Activated naive CD8-positive, alpha-beta T cell (primary cell): ENCODE measurements around the gene ICE2.
A peak's percentile ranks its signal among the peaks of the same experiment; 100 is the strongest.

Experiments used
- H3K27ac Mint-ChIP-seq: one replicate; pipeline ENCODE4 v1.8.0; 2021; ENCODE audit warnings: mixed read lengths
- H3K27me3 Mint-ChIP-seq: one replicate; pipeline ENCODE4 v1.8.0; 2021; ENCODE audit warnings: mixed read lengths
- H3K36me3 Mint-ChIP-seq: one replicate; pipeline ENCODE4 v1.8.0; 2021; ENCODE audit warnings: mixed read lengths
- H3K4me1 Mint-ChIP-seq: one replicate; pipeline ENCODE4 v1.8.0; 2021; ENCODE audit warnings: low read depth, mixed read lengths
- H3K4me3 Mint-ChIP-seq: one replicate; pipeline ENCODE4 v1.8.0; 2021; ENCODE audit warnings: mild to moderate bottlenecking, mixed read lengths
- H3K9me3 Mint-ChIP-seq: one replicate; pipeline ENCODE4 v1.8.0; 2021; ENCODE audit warnings: low read depth, mixed read lengths

The ICE2 gene

DNA sequence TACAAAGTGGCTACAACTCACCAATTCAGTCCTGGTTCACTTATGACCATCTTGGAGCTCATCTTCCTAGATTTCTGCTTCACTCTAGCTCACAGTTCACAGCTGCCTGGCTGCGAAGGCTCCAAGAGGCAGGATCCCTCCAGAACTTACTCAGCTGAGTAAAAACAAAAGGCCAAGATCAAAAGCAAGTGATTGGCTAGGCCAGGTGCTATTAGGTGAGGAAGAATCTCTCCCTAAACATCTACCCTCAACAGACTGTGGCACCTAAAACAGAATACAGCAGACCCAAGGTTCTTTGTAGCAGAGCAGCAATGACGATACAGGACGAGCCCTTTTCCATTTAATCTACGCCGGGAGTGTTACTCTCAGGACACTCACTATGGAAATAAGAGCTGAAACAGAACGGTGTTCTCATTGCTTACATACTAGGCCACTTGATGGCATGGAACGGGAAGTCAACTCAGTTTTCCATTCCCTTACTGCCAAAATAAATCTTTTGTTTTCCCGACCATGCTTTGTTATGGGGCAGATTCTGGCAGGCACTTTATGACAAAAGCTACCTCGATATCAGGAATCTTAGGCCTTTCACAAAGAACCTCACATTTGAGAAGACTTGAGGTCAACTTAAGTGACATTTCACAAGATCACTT is 901 bp downstream of the ICE2 start:
- peak overlapping the region; percentile 95 for H3K4me3 Mint-ChIP-seq
- peaks cover 55% of the 10 kb centered on the region for H3K4me1 Mint-ChIP-seq
- H3K36me3 Mint-ChIP-seq, result peaks cover 14% of the 10 kb centered on the region
- no peaks in the 10 kb centered on the region for H3K9me3 Mint-ChIP-seq
- no peaks in the 10 kb centered on the region for H3K27me3 Mint-ChIP-seq
- H3K27ac Mint-ChIP-seq, result peak overlapping the region; percentile 97

DNA sequence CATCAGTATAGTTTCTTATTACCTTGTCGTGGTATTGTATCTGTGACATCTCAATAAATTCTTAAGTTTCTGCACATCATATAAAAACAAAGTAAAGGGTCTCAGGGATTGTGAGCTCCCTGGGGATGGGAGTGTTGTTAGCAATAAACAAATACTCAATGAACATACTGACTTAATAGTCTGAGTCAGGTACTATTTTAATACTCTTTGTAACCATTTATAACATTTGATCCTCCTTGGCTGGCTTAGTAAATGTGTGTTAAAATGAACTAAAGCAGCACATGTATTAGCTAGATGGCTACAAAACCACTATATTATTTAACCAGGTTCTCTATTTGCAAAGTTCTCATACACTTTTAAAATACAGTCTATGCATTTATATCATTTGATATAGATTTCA is 1.8 kb downstream of the ICE2 start:
- Mint-ChIP-seq H3K9me3 (no peaks in the 10 kb centered on the region), H3K27me3 (no peaks in the 10 kb centered on the region), H3K4me3 (peak overlapping the region; percentile 95), H3K36me3 (peaks cover 16% of the 10 kb centered on the region), H3K27ac (peak overlapping the region; percentile 22), H3K4me1 (peaks cover 58% of the 10 kb centered on the region)

DNA sequence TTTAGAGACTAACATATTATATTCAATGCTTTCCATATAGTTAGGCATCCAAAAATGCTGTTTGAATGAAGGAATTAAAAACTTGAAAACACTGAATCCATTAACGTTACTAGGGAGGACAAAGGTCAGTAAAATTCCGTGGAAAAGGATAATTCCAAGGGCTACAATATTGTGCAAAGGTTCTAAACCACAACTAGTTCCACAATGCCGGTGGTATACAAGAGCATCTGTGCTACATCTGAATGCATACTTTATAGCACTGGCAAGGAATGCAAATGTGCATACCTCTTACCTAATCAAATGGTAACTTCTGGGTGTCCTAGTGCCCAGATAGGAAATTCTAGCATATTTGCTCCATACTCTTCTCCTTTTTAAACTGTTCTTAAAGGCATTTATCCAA is 2.2 kb downstream of the ICE2 start:
- H3K27ac Mint-ChIP-seq, result no peak overlapping the region
- no peaks in the 10 kb centered on the region for H3K27me3 Mint-ChIP-seq
- peaks cover 59% of the 10 kb centered on the region for H3K4me1 Mint-ChIP-seq
- peak overlapping the region; percentile 95 for H3K4me3 Mint-ChIP-seq
- peaks cover 16% of the 10 kb centered on the region for H3K36me3 Mint-ChIP-seq
- H3K9me3 Mint-ChIP-seq, result no peaks in the 10 kb centered on the region

DNA sequence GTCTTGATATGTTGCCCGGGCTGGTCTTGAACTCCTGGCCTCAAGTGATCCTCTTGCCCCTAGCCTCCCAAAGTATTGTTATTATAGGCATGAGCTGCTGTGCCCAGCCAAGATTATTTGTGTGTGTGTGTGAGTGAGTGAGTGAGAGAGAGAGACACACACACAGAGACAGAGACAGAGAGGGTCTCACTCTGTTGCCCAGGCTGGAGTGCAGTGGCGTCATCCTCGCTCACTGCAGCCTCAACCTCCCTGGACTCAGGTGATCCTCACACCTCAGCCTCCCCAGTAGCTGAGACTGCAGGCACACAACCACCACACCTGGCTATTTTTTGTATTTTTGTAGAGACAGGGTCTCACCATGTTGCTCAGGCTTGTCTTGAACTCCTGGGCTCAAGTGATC is 5.8 kb downstream of the ICE2 start:
- H3K4me3 Mint-ChIP-seq, result no peak overlapping the region
- peaks cover 54% of the 10 kb centered on the region for H3K4me1 Mint-ChIP-seq
- H3K9me3 Mint-ChIP-seq, result no peaks in the 10 kb centered on the region
- H3K27ac Mint-ChIP-seq, result no peak overlapping the region
- peaks cover 21% of the 10 kb centered on the region for H3K36me3 Mint-ChIP-seq
- no peaks in the 10 kb centered on the region for H3K27me3 Mint-ChIP-seq

DNA sequence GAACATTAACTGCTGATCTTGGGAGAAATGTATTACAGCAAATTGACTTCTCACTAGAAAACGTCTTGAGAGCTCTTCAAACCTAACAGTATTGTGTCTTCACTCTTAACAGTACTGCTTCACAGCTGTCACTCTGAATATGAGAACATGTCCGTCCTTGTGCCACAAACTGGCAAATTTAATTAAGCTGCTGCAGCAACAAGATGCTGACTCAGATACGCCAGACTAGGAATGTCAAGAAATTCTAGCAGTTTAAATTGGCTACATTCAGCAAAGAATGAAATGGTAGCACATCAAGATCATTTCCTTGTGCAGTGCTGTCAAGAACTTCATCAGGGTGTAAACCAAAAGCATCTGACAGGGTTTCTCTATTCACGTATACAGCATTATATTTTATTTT is 7.6 kb downstream of the ICE2 start:
- Mint-ChIP-seq H3K36me3 (peaks cover 13% of the 10 kb centered on the region), H3K4me3 (no peak overlapping the region), H3K27me3 (no peaks in the 10 kb centered on the region)

DNA sequence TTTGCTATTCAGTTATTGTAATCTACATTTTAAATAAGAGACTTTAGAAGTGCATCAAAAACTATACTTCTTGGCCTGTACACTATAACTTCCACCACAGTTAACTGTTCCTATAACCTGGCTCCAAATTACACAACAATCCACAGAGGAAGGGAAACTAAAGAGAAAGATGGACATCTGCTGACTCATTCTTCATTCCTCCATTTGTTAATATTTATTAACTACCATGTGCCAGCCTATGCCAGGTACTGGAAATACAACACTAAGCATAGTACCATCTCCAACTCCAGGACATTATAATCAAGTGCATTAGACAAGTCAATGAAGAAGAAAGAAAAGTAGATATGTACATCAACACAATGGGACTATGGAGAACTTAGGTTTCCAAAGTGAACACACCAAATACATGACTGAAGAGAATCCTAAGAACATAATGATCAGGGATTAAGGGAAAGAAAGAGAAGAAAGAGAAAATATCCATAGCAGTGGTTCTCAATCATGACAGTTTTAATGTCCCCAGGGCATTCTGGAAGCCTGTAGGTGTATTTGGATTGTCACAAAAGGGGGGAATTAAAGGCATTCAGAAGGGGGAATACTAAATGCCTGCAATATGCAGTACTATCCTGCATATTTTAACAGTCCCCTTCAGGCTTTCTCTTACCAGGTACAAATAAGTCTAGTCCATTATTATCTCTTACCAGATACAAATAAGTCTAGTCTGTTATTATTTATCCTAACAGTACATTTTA is 8.9 kb downstream of the ICE2 start:
- H3K27ac Mint-ChIP-seq, result peak overlapping the region; percentile 46

More for the DNA sequence above, 7.6 kb downstream of the ICE2 start:
- Mint-ChIP-seq H3K4me1 (peaks cover 36% of the 10 kb centered on the region), H3K27ac (no peak overlapping the region), H3K9me3 (no peaks in the 10 kb centered on the region)

DNA sequence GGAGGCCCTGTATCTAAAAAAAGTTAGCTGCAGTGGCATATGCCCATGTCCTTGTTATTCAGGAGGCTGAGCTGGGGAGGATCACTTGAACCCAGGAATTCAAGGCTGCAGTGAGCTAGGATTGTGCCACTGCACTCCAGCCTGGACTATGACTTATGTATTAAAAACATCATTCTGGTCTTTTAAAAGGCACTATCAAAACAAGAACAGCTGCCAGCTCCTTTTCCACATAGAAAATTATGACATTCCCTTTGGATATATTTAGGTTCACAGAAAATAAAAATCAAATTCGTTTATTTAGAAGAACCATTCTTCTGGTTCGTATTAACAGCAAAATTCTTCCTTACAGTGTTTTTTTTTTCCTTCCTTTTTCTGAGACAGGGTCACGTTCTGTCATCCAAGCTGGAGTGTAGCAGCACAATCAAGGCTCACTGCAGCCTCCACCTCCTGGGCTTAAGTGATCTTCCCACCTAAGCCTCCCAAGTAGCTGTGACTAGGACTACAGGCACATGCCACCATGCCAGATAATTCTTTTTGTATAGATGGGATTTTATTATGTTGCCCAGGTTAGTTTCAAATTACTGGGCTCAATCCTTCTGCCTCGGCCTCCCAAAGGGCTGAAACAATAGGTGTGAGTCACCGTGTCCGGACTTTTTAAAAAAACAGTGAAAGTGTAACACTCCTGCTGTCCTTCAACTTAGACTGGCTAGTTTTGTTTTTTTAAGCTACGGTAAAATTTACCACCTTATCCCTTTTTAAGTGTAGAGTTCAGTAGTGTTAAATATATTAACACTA is 13.9 kb downstream of the ICE2 start:
- Mint-ChIP-seq H3K27me3 (no peaks in the 10 kb centered on the region), H3K36me3 (peaks cover 7% of the 10 kb centered on the region), H3K4me1 (peaks cover 5% of the 10 kb centered on the region), H3K9me3 (no peaks in the 10 kb centered on the region), H3K27ac (no peak overlapping the region), H3K4me3 (no peak overlapping the region)

More for the DNA sequence above, 8.9 kb downstream of the ICE2 start:
- no peaks in the 10 kb centered on the region for H3K27me3 Mint-ChIP-seq
- H3K9me3 Mint-ChIP-seq, result no peaks in the 10 kb centered on the region
- peaks cover 13% of the 10 kb centered on the region for H3K36me3 Mint-ChIP-seq
- no peak overlapping the region for H3K4me3 Mint-ChIP-seq
- peaks cover 30% of the 10 kb centered on the region for H3K4me1 Mint-ChIP-seq

DNA sequence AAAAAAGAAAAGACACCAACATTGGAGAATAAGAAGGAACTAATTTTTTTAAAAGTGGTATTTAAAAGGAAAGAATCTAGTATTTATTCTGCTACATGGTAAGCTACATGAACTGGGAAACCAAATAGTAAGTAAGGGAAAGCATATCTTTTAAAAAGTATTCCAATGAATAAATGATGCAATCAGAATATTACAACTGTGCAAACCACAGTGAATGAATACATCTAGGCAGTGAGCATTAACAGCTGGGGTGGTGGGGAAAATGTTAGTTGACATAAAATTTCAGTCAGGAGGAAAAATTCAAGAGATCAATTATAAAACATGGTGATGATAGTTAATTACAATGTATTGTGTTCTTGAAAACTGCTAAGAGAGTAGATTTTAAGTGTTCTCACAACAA is 16.9 kb downstream of the ICE2 start:
- H3K4me1 Mint-ChIP-seq, result peaks cover 2% of the 10 kb centered on the region
- no peaks in the 10 kb centered on the region for H3K27me3 Mint-ChIP-seq
- no peaks in the 10 kb centered on the region for H3K9me3 Mint-ChIP-seq
- no peak overlapping the region for H3K27ac Mint-ChIP-seq
- H3K4me3 Mint-ChIP-seq, result no peak overlapping the region
- peaks cover 3% of the 10 kb centered on the region for H3K36me3 Mint-ChIP-seq

DNA sequence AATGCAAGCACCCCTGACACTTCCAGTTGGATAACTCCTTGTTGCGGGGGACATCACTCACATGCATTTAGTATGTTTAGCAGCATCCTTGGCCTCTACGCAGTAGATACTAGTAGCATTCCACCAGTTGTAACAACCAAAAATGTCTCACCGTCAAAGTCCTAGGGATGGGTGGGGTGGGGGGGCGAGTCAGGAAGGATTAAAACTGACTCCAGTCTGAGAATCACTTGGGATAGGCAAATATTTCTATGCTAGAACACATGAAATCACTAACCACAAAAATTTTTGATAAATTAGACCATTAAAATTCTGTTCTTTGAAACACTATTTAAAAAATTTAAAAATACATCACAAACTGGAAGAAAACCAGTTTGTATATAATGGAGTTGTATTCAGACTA is 18.0 kb downstream of the ICE2 start:
- Mint-ChIP-seq H3K36me3 (peaks cover 3% of the 10 kb centered on the region), H3K27ac (no peak overlapping the region), H3K4me3 (no peak overlapping the region), H3K27me3 (no peaks in the 10 kb centered on the region), H3K9me3 (no peaks in the 10 kb centered on the region), H3K4me1 (peaks cover 2% of the 10 kb centered on the region)

DNA sequence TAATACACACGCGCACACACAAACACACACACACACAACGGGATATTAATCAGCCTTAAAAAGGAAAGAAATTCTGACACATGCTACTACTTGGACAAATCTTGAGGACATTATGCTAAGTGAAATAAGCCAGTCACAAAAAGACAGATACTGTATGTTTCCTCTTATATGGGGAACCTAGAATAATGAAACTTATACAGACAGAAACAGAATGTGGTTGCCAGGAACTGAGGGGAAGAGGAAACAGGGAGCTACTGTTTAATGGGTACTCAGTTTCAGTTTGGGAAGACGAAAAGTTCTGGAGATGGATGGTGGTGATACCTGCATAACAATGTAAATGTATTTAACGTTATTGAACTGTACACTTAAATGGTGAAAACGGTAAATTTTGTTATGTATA is 20.2 kb downstream of the ICE2 start:
- Mint-ChIP-seq H3K27ac (no peak overlapping the region), H3K4me3 (no peak overlapping the region), H3K4me1 (peaks cover 2% of the 10 kb centered on the region), H3K27me3 (no peaks in the 10 kb centered on the region), H3K36me3 (no peaks in the 10 kb centered on the region), H3K9me3 (no peaks in the 10 kb centered on the region)

DNA sequence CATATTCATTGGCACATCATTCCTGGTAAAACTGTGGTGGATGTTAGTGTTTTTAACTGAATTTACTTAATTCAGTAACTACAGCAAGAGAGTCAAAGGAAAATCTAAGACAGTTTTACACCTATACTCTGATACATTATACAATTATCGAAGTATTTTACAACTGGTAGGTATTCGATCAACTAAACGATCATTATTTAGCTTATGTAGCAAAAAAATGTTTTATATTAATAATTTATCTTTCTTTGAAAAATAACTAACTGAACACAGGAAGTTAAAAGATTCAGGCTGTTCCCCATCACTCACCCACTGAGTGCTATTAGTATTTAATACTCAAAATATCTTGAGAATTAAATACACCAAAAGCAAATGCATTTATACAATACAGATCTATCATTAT is 21.0 kb downstream of the ICE2 start:
- Mint-ChIP-seq H3K27me3 (no peaks in the 10 kb centered on the region), H3K36me3 (no peaks in the 10 kb centered on the region), H3K9me3 (no peaks in the 10 kb centered on the region), H3K27ac (no peak overlapping the region), H3K4me1 (peaks cover 2% of the 10 kb centered on the region), H3K4me3 (no peak overlapping the region)

DNA sequence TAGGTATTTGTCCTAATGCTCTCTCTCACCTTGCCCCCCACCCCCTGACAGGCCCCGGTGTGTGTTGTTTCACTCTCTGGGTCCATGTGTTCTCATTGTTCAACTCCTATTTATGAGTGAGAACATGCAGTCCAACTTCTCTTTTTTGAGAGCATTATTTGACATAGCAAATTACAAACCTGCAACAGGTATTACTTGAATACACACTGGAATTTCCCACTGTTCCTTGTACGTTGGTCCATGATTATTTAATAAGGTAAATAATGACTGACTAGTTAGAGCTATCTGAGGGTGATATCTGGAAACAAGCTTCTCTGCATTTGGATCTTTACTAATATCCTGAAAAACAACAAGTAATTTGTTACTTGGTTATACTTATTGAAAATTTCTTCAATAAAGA is 24.1 kb downstream of the ICE2 start:
- Mint-ChIP-seq H3K4me3 (no peak overlapping the region), H3K27ac (no peak overlapping the region), H3K27me3 (no peaks in the 10 kb centered on the region), H3K4me1 (no peaks in the 10 kb centered on the region), H3K36me3 (no peaks in the 10 kb centered on the region), H3K9me3 (no peaks in the 10 kb centered on the region)

DNA sequence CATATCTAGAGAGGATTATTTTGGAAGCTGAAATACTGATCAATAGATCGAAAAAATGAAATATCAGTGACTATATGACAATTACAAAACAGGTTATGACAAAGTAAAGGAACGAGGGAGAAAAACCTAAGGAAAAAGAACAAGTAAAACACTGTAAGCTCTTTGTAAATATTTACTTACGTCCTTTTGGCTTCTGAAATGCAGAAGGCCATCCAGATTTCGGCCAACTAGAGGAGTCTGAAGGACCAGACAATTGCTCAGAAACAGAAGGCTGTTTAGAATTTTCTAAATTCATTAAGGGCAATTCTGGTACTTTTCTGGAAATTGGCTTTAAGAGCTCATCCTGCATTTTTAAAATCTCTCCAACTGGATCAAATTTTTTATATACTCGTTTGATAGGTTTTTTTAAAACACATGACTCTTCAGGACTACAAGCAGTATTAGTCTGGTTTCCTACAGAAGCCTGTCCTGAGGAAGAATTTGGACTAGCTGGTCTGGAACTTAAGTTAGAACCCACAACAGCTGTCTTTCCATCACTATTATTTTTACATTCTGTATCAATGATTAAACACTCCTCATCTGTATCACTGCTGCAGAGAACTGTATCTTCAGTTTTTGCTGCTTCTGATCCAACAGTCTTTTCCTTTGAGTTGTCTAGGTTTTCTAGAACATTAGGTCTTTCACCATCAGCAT is 30.1 kb downstream of the ICE2 start:
- peaks cover 3% of the 10 kb centered on the region for H3K36me3 Mint-ChIP-seq
- no peak overlapping the region for H3K4me3 Mint-ChIP-seq
- H3K4me1 Mint-ChIP-seq, result no peaks in the 10 kb centered on the region
- no peaks in the 10 kb centered on the region for H3K9me3 Mint-ChIP-seq
- no peaks in the 10 kb centered on the region for H3K27me3 Mint-ChIP-seq
- no peak overlapping the region for H3K27ac Mint-ChIP-seq

DNA sequence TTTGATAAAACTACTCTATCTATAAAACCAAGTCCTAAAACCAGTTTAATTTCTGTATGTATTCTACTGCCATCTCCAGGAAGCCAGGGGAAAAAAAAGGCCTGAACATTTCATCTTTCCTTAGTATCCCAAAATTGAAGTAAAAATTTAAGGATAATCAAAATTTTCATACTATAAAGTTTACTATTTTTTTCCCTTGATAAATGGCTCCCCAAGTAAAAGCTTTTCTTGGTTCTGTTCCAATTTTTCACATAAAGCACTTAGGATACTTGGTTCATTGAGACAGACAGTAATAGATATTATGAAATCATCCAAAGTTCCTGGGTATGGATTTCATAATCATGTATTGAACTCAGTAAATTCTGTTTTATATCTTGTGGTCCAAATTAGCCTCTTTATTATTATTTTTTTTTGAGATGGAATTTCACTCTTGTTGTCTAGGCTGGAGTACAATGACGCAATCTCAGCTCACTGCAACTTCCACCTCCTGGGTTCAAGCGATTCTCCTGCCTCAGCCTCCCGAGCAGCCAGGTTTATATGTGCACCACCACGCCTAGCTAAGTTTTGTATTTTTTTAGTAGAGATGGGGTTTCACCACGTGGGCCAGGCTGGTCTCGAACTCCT is 34.5 kb downstream of the ICE2 start:
- H3K27me3 Mint-ChIP-seq, result no peaks in the 10 kb centered on the region
- H3K9me3 Mint-ChIP-seq, result no peaks in the 10 kb centered on the region
- H3K27ac Mint-ChIP-seq, result no peak overlapping the region
- no peak overlapping the region for H3K4me3 Mint-ChIP-seq
- H3K36me3 Mint-ChIP-seq, result peaks cover 4% of the 10 kb centered on the region
- H3K4me1 Mint-ChIP-seq, result peaks cover 5% of the 10 kb centered on the region
